GM21825 (cell line): ENCODE measurements around the gene LGALS3BP.
"Not testable (repeated sequence)": the region's sequence is repeated elsewhere in the genome, so short reads cannot be mapped to it uniquely, and the experiment has no call there.

Experiments
- ATAC-seq: cut with Tn5 transposase; IDR thresholded peaks from one replicate; pipeline ENCODE4 v1.9.1; 2021; ENCODE audit warnings: mild to moderate bottlenecking, moderate library complexity; ENCODE audit not compliant: unreplicated experiment

Gene LGALS3BP

GRCh38 chr17:78966910-78967600, 12.7 kb downstream of the LGALS3BP start:
- ATAC-seq = no peak

- ATAC-seq = no peak
These were observed 13.5 kb downstream of the LGALS3BP start for GRCh38 chr17:78966123-78966813.

GRCh38 chr17:78965491-78965924, 14.2 kb downstream of the LGALS3BP start:
- ATAC-seq = no peak

GRCh38 chr17:78963378-78963777, 16.3 kb downstream of the LGALS3BP start:
- ATAC-seq = no peak

GRCh38 chr17:78962984-78963348, 16.8 kb downstream of the LGALS3BP start:
- not testable (repeated sequence) for ATAC-seq

GRCh38 chr17:78962345-78962983, 17.3 kb downstream of the LGALS3BP start:
- no peak for ATAC-seq

- no peak for ATAC-seq
These were observed 18.2 kb downstream of the LGALS3BP start for GRCh38 chr17:78961571-78961970.

- no peak for ATAC-seq
These were observed 18.8 kb downstream of the LGALS3BP start for GRCh38 chr17:78960928-78961327.

- no peak for ATAC-seq
These were observed 19.9 kb downstream of the LGALS3BP start for GRCh38 chr17:78959803-78960202.

- ATAC-seq = no peak
These were observed 21.0 kb downstream of the LGALS3BP start for GRCh38 chr17:78958641-78959127.

GRCh38 chr17:78957128-78957527, 22.6 kb downstream of the LGALS3BP start:
- no peak for ATAC-seq

GRCh38 chr17:78956254-78956653, 23.5 kb downstream of the LGALS3BP start:
- no peak for ATAC-seq

- no peak for ATAC-seq
These were observed 25.0 kb downstream of the LGALS3BP start for GRCh38 chr17:78954684-78955083.

GRCh38 chr17:78953356-78954350, 26.1 kb downstream of the LGALS3BP start:
- no peak for ATAC-seq

GRCh38 chr17:78952706-78953105, 27.0 kb downstream of the LGALS3BP start:
- ATAC-seq = no peak

GRCh38 chr17:78951967-78952551, 27.7 kb downstream of the LGALS3BP start:
- no peak for ATAC-seq

- no peak for ATAC-seq
These were observed 28.9 kb downstream of the LGALS3BP start for GRCh38 chr17:78950870-78951269.

GRCh38 chr17:78947235-78948149, 32.2 kb downstream of the LGALS3BP start:
- ATAC-seq = no peak

- no peak for ATAC-seq
These were observed 33.1 kb downstream of the LGALS3BP start for GRCh38 chr17:78946631-78947030.
